ENCODE results near the gene NIPSNAP2. TPM values are rescaled to one million over a fixed set of nuclear protein-coding genes. Genes with fewer than 3 reads are reported as not detected.
A peak's percentile ranks its signal among the peaks of the same experiment; 100 is the strongest.
"Not testable (repeated sequence)": the region's sequence is repeated elsewhere in the genome, so short reads cannot be mapped to it uniquely, and the experiment has no call there.

NIPSNAP2 gene
- total RNA-seq, 1 experiment from 2014 or later, result 62.8 TPM

GRCh38 chr7:56026538-56026937, 62.2 kb downstream of the NIPSNAP2 start:
- no peak for TF ChIP-seq CTCF (IDR thresholded peaks at IDR 0.05; ENCODE audit: unreplicated experiment)
- peaks cover 6% of the 10 kb centered on the region for H3K4me1 Mint-ChIP-seq (ENCODE audit: insufficient read depth, unreplicated experiment)
- POLR2A ChIA-PET, result interaction anchor here (0.6 to 2.2 kb wide), 8 partner anchors 9 to 402 kb away, joined by 3 to 11 read pairs (median 4); partner anchors contain the start of genes CCT6A and PSPH
- no peaks in the 10 kb centered on the region for H3K9me3 Mint-ChIP-seq (ENCODE audit: unreplicated experiment)
- peaks cover 81% of the 10 kb centered on the region for H3K36me3 Mint-ChIP-seq (ENCODE audit: insufficient read depth, unreplicated experiment)
- peak overlapping the region; percentile 81 for H3K27ac Mint-ChIP-seq (ENCODE audit: low read depth, unreplicated experiment)
- no peaks in the 10 kb centered on the region for H3K27me3 Mint-ChIP-seq (ENCODE audit: insufficient read depth, unreplicated experiment)
- intact Hi-C loops (cut with micrococcal nuclease), result no loop called here
- H3K4me3 Mint-ChIP-seq (ENCODE audit: unreplicated experiment), result peak overlapping the region; percentile 26
- CTCF ChIA-PET, result interaction anchor here (0.5 to 1.4 kb wide), 9 partner anchors 13 to 774 kb away, joined by 3 to 6 read pairs (median 5); partner anchors contain the start of genes CCT6A and PSPH
- BruUV-seq (replicated peaks), result no TSS peak
- peak; percentile 73 for DNase-seq (ENCODE audit: unreplicated experiment)

GRCh38 chr7:56028942-56029630, 64.7 kb downstream of the NIPSNAP2 start:
- POLR2A ChIA-PET, result interaction anchor here (1.1 to 1.2 kb wide), 2 partner anchors 22 to 29 kb away, joined by 5 to 7 read pairs; partner anchors contain the start of genes CCT6A and PSPH
- H3K36me3 Mint-ChIP-seq (ENCODE audit: insufficient read depth, unreplicated experiment), result peaks cover 83% of the 10 kb centered on the region

GRCh38 chr7:56030340-56030739, 66.0 kb downstream of the NIPSNAP2 start:
- Mint-ChIP-seq H3K4me1 (ENCODE audit: insufficient read depth, unreplicated experiment) (peaks cover 14% of the 10 kb centered on the region), H3K36me3 (ENCODE audit: insufficient read depth, unreplicated experiment) (peaks cover 76% of the 10 kb centered on the region), H3K27me3 (ENCODE audit: insufficient read depth, unreplicated experiment) (no peaks in the 10 kb centered on the region), H3K9me3 (ENCODE audit: unreplicated experiment) (no peaks in the 10 kb centered on the region), H3K4me3 (ENCODE audit: unreplicated experiment) (no peak overlapping the region), H3K27ac (ENCODE audit: low read depth, unreplicated experiment) (no peak overlapping the region)
- ChIA-PET POLR2A (interaction anchor here (1.2 kb wide), 1 partner anchor 20 kb away, joined by 5 read pairs; no protein-coding TSS in a partner anchor), CTCF (interaction anchor here (0.6 to 1.4 kb wide), 2 partner anchors 17 to 66 kb away, joined by 3 read pairs; no protein-coding TSS in a partner anchor)
- no peak for DNase-seq (ENCODE audit: unreplicated experiment)
- no peak for TF ChIP-seq CTCF (IDR thresholded peaks at IDR 0.05; ENCODE audit: unreplicated experiment)
- intact Hi-C loops (cut with micrococcal nuclease), result no loop called here
- BruUV-seq (replicated peaks), result no TSS peak

More at GRCh38 chr7:56028942-56029630, 64.7 kb downstream of the NIPSNAP2 start:
- BruUV-seq (replicated peaks), result no TSS peak
- CTCF ChIA-PET, result interaction anchor here (0.6 to 1.4 kb wide), 4 partner anchors 13 to 74 kb away, joined by 3 to 5 read pairs (median 4); no protein-coding TSS in a partner anchor
- no peaks in the 10 kb centered on the region for H3K27me3 Mint-ChIP-seq (ENCODE audit: insufficient read depth, unreplicated experiment)
- no peak for DNase-seq (ENCODE audit: unreplicated experiment)
- H3K9me3 Mint-ChIP-seq (ENCODE audit: unreplicated experiment), result no peaks in the 10 kb centered on the region
- intact Hi-C loops (cut with micrococcal nuclease), result no loop called here
- no peak overlapping the region for H3K4me3 Mint-ChIP-seq (ENCODE audit: unreplicated experiment)
- peaks cover 14% of the 10 kb centered on the region for H3K4me1 Mint-ChIP-seq (ENCODE audit: insufficient read depth, unreplicated experiment)
- no peak for TF ChIP-seq CTCF (IDR thresholded peaks at IDR 0.05; ENCODE audit: unreplicated experiment)
- H3K27ac Mint-ChIP-seq (ENCODE audit: low read depth, unreplicated experiment), result no peak overlapping the region

GRCh38 chr7:56031556-56031955, 67.2 kb downstream of the NIPSNAP2 start:
- CTCF ChIA-PET, result interaction anchor here (0.8 kb wide), 1 partner anchor 24 kb away, joined by 5 read pairs; no protein-coding TSS in a partner anchor
- peak overlapping the region; percentile 54 for H3K4me3 Mint-ChIP-seq (ENCODE audit: unreplicated experiment)

GRCh38 chr7:56032578-56032977, 68.2 kb downstream of the NIPSNAP2 start:
- POLR2A ChIA-PET, result interaction anchor here (1.8 to 4.3 kb wide), 2 partner anchors 19 to 23 kb away, joined by 11 to 41 read pairs; partner anchors contain the start of genes CCT6A and PSPH
- BruUV-seq (replicated peaks), result not testable (repeated sequence)
- H3K27ac Mint-ChIP-seq (ENCODE audit: low read depth, unreplicated experiment), result peak overlapping the region; percentile 55

More at GRCh38 chr7:56031556-56031955, 67.2 kb downstream of the NIPSNAP2 start:
- H3K9me3 Mint-ChIP-seq (ENCODE audit: unreplicated experiment); DNase-seq (ENCODE audit: unreplicated experiment); intact Hi-C loops (cut with micrococcal nuclease); H3K27me3 Mint-ChIP-seq (ENCODE audit: insufficient read depth, unreplicated experiment); BruUV-seq (replicated peaks): not testable (repeated sequence)
- POLR2A ChIA-PET, result interaction anchor here (1.1 kb wide), 1 partner anchor 24 kb away, joined by 3 read pairs; no protein-coding TSS in a partner anchor
- H3K27ac Mint-ChIP-seq (ENCODE audit: low read depth, unreplicated experiment), result peak overlapping the region; percentile 55
- H3K36me3 Mint-ChIP-seq (ENCODE audit: insufficient read depth, unreplicated experiment), result peaks cover 65% of the 10 kb centered on the region
- peaks cover 12% of the 10 kb centered on the region for H3K4me1 Mint-ChIP-seq (ENCODE audit: insufficient read depth, unreplicated experiment)

More at GRCh38 chr7:56032578-56032977, 68.2 kb downstream of the NIPSNAP2 start:
- Mint-ChIP-seq H3K36me3 (ENCODE audit: insufficient read depth, unreplicated experiment) (peaks cover 54% of the 10 kb centered on the region), H3K4me3 (ENCODE audit: unreplicated experiment) (peak overlapping the region; percentile 54)
- H3K4me1 Mint-ChIP-seq (ENCODE audit: insufficient read depth, unreplicated experiment); DNase-seq (ENCODE audit: unreplicated experiment); intact Hi-C loops (cut with micrococcal nuclease); H3K27me3 Mint-ChIP-seq (ENCODE audit: insufficient read depth, unreplicated experiment); H3K9me3 Mint-ChIP-seq (ENCODE audit: unreplicated experiment): not testable (repeated sequence)
- CTCF ChIA-PET, result interaction anchor here (0.9 kb wide), 1 partner anchor 27 kb away, joined by 3 read pairs; no protein-coding TSS in a partner anchor

Measured in MCF 10A (cell line).